Keratinocyte (primary cell): ENCODE data around the gene SP6. TPM values are rescaled to one million over a fixed set of nuclear protein-coding genes. Genes with fewer than 3 reads are reported as not detected.

Experiments
- DNase-seq: peaks from one replicate; pipeline ENCODE4 v3.0.0-alpha.2; 2011; ENCODE audit warnings: low read depth, missing footprints, low spot score
- FAIRE-seq: peaks from 2 replicates; lab custom pipeline; 2011; peaks lifted over from hg19 to GRCh38; lab: Jason Lieb, UNC
- H2AFZ ChIP-seq: 2 replicates; pipeline ENCODE4 v1.6.0; 2012; ENCODE audit warnings: low read length, control low read depth, inconsistent platforms; ENCODE audit not compliant: control insufficient read depth
- H3K27ac ChIP-seq: 2 replicates; pipeline ENCODE4 v1.5.1; 2011; ENCODE audit warnings: low read length; ENCODE audit not compliant: control insufficient read depth, insufficient read depth
- H3K27me3 ChIP-seq: 3 replicates; pipeline ENCODE4 v1.6.0; 2011; ENCODE audit warnings: low read length; ENCODE audit not compliant: control insufficient read depth, insufficient read depth; ENCODE audit errors: extremely low read depth
- H3K36me3 ChIP-seq, 2 experiments: 2 replicates in 1 of 2; 3 replicates in 1 of 2; pipeline ENCODE4 v1.5.1; 2011; ENCODE audit warnings: low read length in 2 of 2, mild to moderate bottlenecking in 1 of 2; ENCODE audit not compliant: control insufficient read depth in 2 of 2, insufficient read depth in 2 of 2; ENCODE audit errors: extremely low read depth in 1 of 2
- H3K4me1 ChIP-seq: 3 replicates; pipeline ENCODE4 v1.5.1; 2011; ENCODE audit warnings: low read length; ENCODE audit not compliant: control insufficient read depth, insufficient read depth; ENCODE audit errors: extremely low read depth
- H3K4me2 ChIP-seq: 3 replicates; pipeline ENCODE4 v1.6.0; 2011; ENCODE audit warnings: low read depth, low read length; ENCODE audit not compliant: control insufficient read depth, insufficient read depth; ENCODE audit errors: extremely low read depth
- H3K4me3 ChIP-seq, 3 experiments: fragments of 200-600 bp in 1 of 3; sonication (generic) in 1 of 3; 2 replicates in 2 of 3; 3 replicates in 1 of 3; pipeline ENCODE4 v1.5.1; 2011 to 2016; ENCODE audit warnings: low read length in 3 of 3, mild to moderate bottlenecking in 3 of 3, control low read depth in 2 of 3, inconsistent platforms in 1 of 3, low read depth in 1 of 3, mixed read lengths in 1 of 3, mixed run types in 1 of 3, moderate library complexity in 1 of 3; ENCODE audit not compliant: control insufficient read depth in 2 of 3, insufficient read depth in 2 of 3; ENCODE audit errors: extremely low read depth in 1 of 3
- H3K79me2 ChIP-seq: 2 replicates; pipeline ENCODE4 v1.6.0; 2012; ENCODE audit warnings: low read length; ENCODE audit not compliant: control insufficient read depth, insufficient read depth
- H3K9ac ChIP-seq: 3 replicates; pipeline ENCODE4 v1.6.0; 2011; ENCODE audit warnings: low read length; ENCODE audit not compliant: control insufficient read depth, insufficient read depth; ENCODE audit errors: extremely low read depth
- H3K9me1 ChIP-seq: 3 replicates; pipeline ENCODE4 v1.6.0; 2011; ENCODE audit warnings: low read length; ENCODE audit not compliant: control insufficient read depth, insufficient read depth; ENCODE audit errors: extremely low read depth
- H3K9me3 ChIP-seq: 2 replicates; pipeline ENCODE4 v1.5.1; 2012; ENCODE audit warnings: low read depth, low read length; ENCODE audit not compliant: control insufficient read depth
- H4K20me1 ChIP-seq: 3 replicates; pipeline ENCODE4 v1.6.0; 2011; ENCODE audit warnings: low read length; ENCODE audit not compliant: control insufficient read depth, insufficient read depth; ENCODE audit errors: extremely low read depth
- CTCF ChIP-seq, 3 experiments: IDR thresholded peaks in 1 of 3; conservative IDR thresholded peaks in 1 of 3; optimal IDR thresholded peaks in 1 of 3; 2 replicates in 2 of 3; 3 replicates in 1 of 3; pipeline versions ENCODE3 to v1.5.1; 2011; ENCODE audit warnings: low read length in 3 of 3, mild to moderate bottlenecking in 3 of 3, moderate library complexity in 2 of 3, control low read depth in 1 of 3, inconsistent platforms in 1 of 3; ENCODE audit not compliant: insufficient read depth in 2 of 3; ENCODE audit errors: extremely low read depth in 1 of 3
- EZH2 ChIP-seq: IDR thresholded peaks from one replicate; pipeline ENCODE4 v1.6.1; 2012; ENCODE audit warnings: inconsistent platforms, mild to moderate bottlenecking, low read length, moderate library complexity
- dilution Hi-C: fragments of 300-500 bp; cut with MboI; formaldehyde crosslinking; loops from one replicate; pipeline ENCODE4 v1.7.0; 2020; ENCODE audit warnings: low sequenced_read_pairs; ENCODE audit not compliant: extremely low pct_ligation_motif_present
- polyA plus RNA-seq, 5 experiments: library from polyadenylated mRNA; depleted of rRNA in 3 of 5; stranded (reverse) in 3 of 5; stranded (forward) in 1 of 5; unstranded in 1 of 5; fragments of >200 nt; gene quantifications; 1 replicate in 1 of 5; 2 replicates in 3 of 5; 3 replicates in 1 of 5; pipeline versions ENCODE4 v1.2.1 to v1.2.3, GENCODE V29; 2011 to 2012; ENCODE audit warnings: missing spikeins in 2 of 5, low read depth in 1 of 5, low replicate concordance in 1 of 5

Gene SP6
- polyA plus RNA-seq, 1 donor (not counting 4 experiments of a cell fraction or from before 2014, with no cell fraction given) = 2.0 TPM

DNA sequence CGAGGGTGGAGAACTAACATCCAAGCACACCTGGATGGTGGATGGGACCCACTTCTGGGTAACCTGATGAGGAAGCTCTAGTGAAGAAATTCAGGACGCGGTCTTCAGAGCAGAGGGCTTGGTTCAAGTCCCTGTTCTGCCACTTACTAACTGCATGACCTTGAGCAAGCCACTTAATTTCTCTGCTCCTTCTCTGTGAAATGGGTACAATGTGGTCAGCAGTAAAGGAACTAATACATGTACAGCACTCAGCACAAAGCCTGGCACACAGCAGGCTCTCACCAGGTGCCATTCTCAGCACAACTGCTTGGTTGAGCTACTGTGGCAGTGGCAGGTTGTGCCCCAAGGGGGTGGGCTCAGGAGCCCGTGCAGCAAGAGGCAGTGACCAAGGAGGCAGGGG is 27.4 kb downstream of the SP6 start:
- dilution Hi-C loops = no loop called here
- TF ChIP-seq CTCF (optimal IDR thresholded peaks at IDR 0.05 in 1 of 3, IDR thresholded peaks at IDR 0.05 in 1 of 3, conservative IDR thresholded peaks at IDR 0.05 in 1 of 3; ENCODE audit: extremely low read depth in 1 of 3, insufficient read depth in 2 of 3, low read length in 3 of 3) (no peak), EZH2 (no peak)
- Histone ChIP-seq H3K36me3 (peaks cover 21 to 25% of the 10 kb centered on the region in 2 experiments), H3K9me1 (no peaks in the 10 kb centered on the region), H3K27me3 (no peaks in the 10 kb centered on the region), H3K4me3 (no peak overlapping the region), H3K27ac (no peak overlapping the region), H3K9me3 (no peaks in the 10 kb centered on the region), H4K20me1 (no peaks in the 10 kb centered on the region), H3K79me2 (peaks cover 3% of the 10 kb centered on the region), H3K4me1 (peaks cover 15% of the 10 kb centered on the region), H3K9ac (no peak overlapping the region), H3K4me2 (no peak overlapping the region), H2AFZ (no peak overlapping the region)
- DNase-seq = no peak
- FAIRE-seq = no peak

DNA sequence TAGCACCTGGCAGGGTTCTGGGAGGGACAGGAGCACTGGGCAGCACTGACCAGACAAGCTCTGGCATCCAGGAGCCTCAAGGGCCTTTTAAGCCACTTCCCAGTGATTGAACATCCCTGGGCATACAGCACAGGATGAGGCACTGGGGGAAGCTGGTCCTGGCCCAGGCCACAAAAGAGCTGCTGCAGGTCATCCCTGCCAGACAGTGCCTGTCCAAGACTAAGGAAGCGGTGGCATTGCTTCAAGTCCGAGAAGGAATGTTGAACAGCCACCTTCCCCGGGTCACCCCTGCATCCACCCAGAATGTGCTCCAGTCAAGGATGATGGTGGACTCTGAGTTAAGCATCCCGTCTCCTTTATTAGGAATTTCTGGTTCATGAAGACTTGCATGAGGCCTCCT is 28.2 kb downstream of the SP6 start:
- Histone ChIP-seq H3K9me1 (no peaks in the 10 kb centered on the region), H4K20me1 (no peaks in the 10 kb centered on the region), H3K9me3 (no peaks in the 10 kb centered on the region), H3K4me2 (no peak overlapping the region), H3K27me3 (no peaks in the 10 kb centered on the region), H2AFZ (no peak overlapping the region), H3K4me3 (no peak overlapping the region), H3K79me2 (no peaks in the 10 kb centered on the region), H3K9ac (no peak overlapping the region), H3K4me1 (peaks cover 15% of the 10 kb centered on the region), H3K27ac (no peak overlapping the region), H3K36me3 (peaks cover 17 to 24% of the 10 kb centered on the region in 2 experiments)
- DNase-seq = no peak
- no peak for FAIRE-seq
- TF ChIP-seq EZH2 (no peak), CTCF (optimal IDR thresholded peaks at IDR 0.05 in 1 of 3, IDR thresholded peaks at IDR 0.05 in 1 of 3, conservative IDR thresholded peaks at IDR 0.05 in 1 of 3; ENCODE audit: extremely low read depth in 1 of 3, insufficient read depth in 2 of 3, low read length in 3 of 3) (no peak)
- dilution Hi-C loops = no loop called here
